HEK293 (cell line): Measurements from ENCODE around the gene IDH3A.

Experiments used
- BCL11A ChIP-seq: fragments of 450-650 bp; formaldehyde crosslinking; IDR thresholded peaks from 2 replicates; pipeline ENCODE4 v1.5.1; 2016; ENCODE audit warnings: low read depth, missing biosample characterization, missing genetic modification characterization
- FEZF1 ChIP-seq: fragments of 450-650 bp; formaldehyde crosslinking; IDR thresholded peaks from 2 replicates; pipeline ENCODE4 v1.5.1; 2016; ENCODE audit warnings: missing biosample characterization, missing genetic modification characterization
- GFI1B ChIP-seq: fragments of 450-650 bp; formaldehyde crosslinking; IDR thresholded peaks from 2 replicates; pipeline ENCODE4 v1.5.1; 2016; ENCODE audit warnings: missing biosample characterization, missing genetic modification characterization
- INSM2 ChIP-seq: fragments of 450-650 bp; formaldehyde crosslinking; IDR thresholded peaks from 2 replicates; pipeline ENCODE4 v1.5.1; 2016; ENCODE audit warnings: missing biosample characterization, missing genetic modification characterization
- KLF16 ChIP-seq: fragments of 450-650 bp; formaldehyde crosslinking; IDR thresholded peaks from 2 replicates; pipeline ENCODE4 v1.5.1; 2017; ENCODE audit warnings: missing biosample characterization, missing genetic modification characterization
- PRDM6 ChIP-seq: fragments of 450-650 bp; formaldehyde crosslinking; IDR thresholded peaks from 2 replicates; pipeline ENCODE4 v1.5.1; 2017; ENCODE audit warnings: missing biosample characterization, missing genetic modification characterization
- REPIN1 ChIP-seq: fragments of 450-650 bp; formaldehyde crosslinking; IDR thresholded peaks from 2 replicates; pipeline ENCODE4 v1.5.1; 2017; ENCODE audit warnings: missing biosample characterization, missing genetic modification characterization, low read depth
- SP2 ChIP-seq: fragments of 450-650 bp; formaldehyde crosslinking; IDR thresholded peaks from 2 replicates; pipeline ENCODE4 v1.5.1; 2016; ENCODE audit warnings: missing biosample characterization, missing genetic modification characterization
- YY1 ChIP-seq: fragments of 450-650 bp; formaldehyde crosslinking; IDR thresholded peaks from 2 replicates; pipeline ENCODE4 v1.5.1; 2018; ENCODE audit warnings: missing biosample characterization, missing genetic modification characterization
- YY2 ChIP-seq: fragments of 450-650 bp; formaldehyde crosslinking; IDR thresholded peaks from 2 replicates; pipeline ENCODE4 v1.5.1; 2016; ENCODE audit warnings: missing biosample characterization, missing genetic modification characterization
- ZBTB7A ChIP-seq: fragments of 450-650 bp; formaldehyde crosslinking; IDR thresholded peaks from 2 replicates; pipeline ENCODE4 v1.5.1; 2016; ENCODE audit warnings: low read depth, missing biosample characterization, missing genetic modification characterization
- ZEB2 ChIP-seq: fragments of 450-650 bp; formaldehyde crosslinking; IDR thresholded peaks from 2 replicates; pipeline ENCODE4 v1.5.1; 2016; ENCODE audit warnings: missing biosample characterization, missing genetic modification characterization
- ZFP69B ChIP-seq: fragments of 450-650 bp; formaldehyde crosslinking; IDR thresholded peaks from 2 replicates; pipeline ENCODE4 v1.5.1; 2016; ENCODE audit warnings: missing biosample characterization, missing genetic modification characterization
- ZNF112 ChIP-seq: fragments of 450-650 bp; formaldehyde crosslinking; IDR thresholded peaks from 2 replicates; pipeline ENCODE4 v1.5.0; 2017; ENCODE audit warnings: missing biosample characterization, missing genetic modification characterization
- ZNF16 ChIP-seq: fragments of 450-650 bp; formaldehyde crosslinking; IDR thresholded peaks from 2 replicates; pipeline ENCODE4 v1.5.1; 2016; ENCODE audit warnings: low read depth, missing biosample characterization, missing genetic modification characterization
- ZNF202 ChIP-seq: fragments of 450-650 bp; formaldehyde crosslinking; IDR thresholded peaks from 2 replicates; pipeline ENCODE4 v1.5.1; 2016; ENCODE audit warnings: missing biosample characterization, missing genetic modification characterization, borderline replicate concordance
- ZNF24 ChIP-seq: fragments of 450-650 bp; formaldehyde crosslinking; IDR thresholded peaks from 2 replicates; pipeline ENCODE4 v1.5.1; 2016; ENCODE audit warnings: missing biosample characterization, missing genetic modification characterization
- ZNF26 ChIP-seq: fragments of 450-650 bp; formaldehyde crosslinking; IDR thresholded peaks from 2 replicates; pipeline ENCODE4 v1.5.1; 2016; ENCODE audit warnings: missing biosample characterization, missing genetic modification characterization
- ZNF391 ChIP-seq: fragments of 450-650 bp; formaldehyde crosslinking; IDR thresholded peaks from 2 replicates; pipeline ENCODE4 v1.5.1; 2016; ENCODE audit warnings: low read depth, missing biosample characterization, missing genetic modification characterization, borderline replicate concordance
- ZNF398 ChIP-seq: fragments of 450-650 bp; formaldehyde crosslinking; IDR thresholded peaks from 2 replicates; pipeline ENCODE4 v1.5.1; 2017; ENCODE audit warnings: missing biosample characterization, missing genetic modification characterization
- ZNF513 ChIP-seq: fragments of 450-650 bp; IDR thresholded peaks from 2 replicates; pipeline ENCODE4 v1.5.1; 2018; ENCODE audit warnings: missing biosample characterization, missing genetic modification characterization
- ZNF518A ChIP-seq: fragments of 450-650 bp; formaldehyde crosslinking; conservative IDR thresholded peaks from 2 replicates; pipeline ENCODE4 v1.5.1; 2016; ENCODE audit warnings: low read depth, missing biosample characterization, missing genetic modification characterization
- ZNF600 ChIP-seq: fragments of 450-650 bp; formaldehyde crosslinking; IDR thresholded peaks from 2 replicates; pipeline ENCODE4 v1.5.1; 2016; ENCODE audit warnings: missing biosample characterization, missing genetic modification characterization
- ZNF624 ChIP-seq: fragments of 450-650 bp; formaldehyde crosslinking; IDR thresholded peaks from 2 replicates; pipeline ENCODE4 v1.5.1; 2017; ENCODE audit warnings: missing biosample characterization, missing genetic modification characterization
- ZNF843 ChIP-seq: fragments of 450-650 bp; formaldehyde crosslinking; IDR thresholded peaks from 2 replicates; pipeline ENCODE4 v1.5.1; 2016; ENCODE audit warnings: missing biosample characterization, missing genetic modification characterization
- ZSCAN23 ChIP-seq: fragments of 450-650 bp; formaldehyde crosslinking; IDR thresholded peaks from 2 replicates; pipeline ENCODE4 v1.5.1; 2016; ENCODE audit warnings: missing biosample characterization, missing genetic modification characterization

Gene IDH3A

GRCh38 chr15:78212546-78213424 is 63.6 kb downstream of the IDH3A start (continued):
- TF ChIP-seq ZBTB7A (tag by site-specific recombination) = no peak
- TF ChIP-seq ZNF600 (tag by site-specific recombination) = peak; percentile 98
- peak; percentile 21; the same call in 1 of the 2 replicates for TF ChIP-seq ZNF391 (tag by site-specific recombination)
- TF ChIP-seq ZNF518A = no peak
- TF ChIP-seq ZEB2 (tag by site-specific recombination) = peak; percentile 96
- TF ChIP-seq ZNF513 = no peak
- peak; percentile 82 for TF ChIP-seq KLF16 (tag by site-specific recombination)
- TF ChIP-seq ZNF26 (tag by site-specific recombination) = no peak
- TF ChIP-seq ZNF624 (tag by site-specific recombination) = no peak
- no peak for TF ChIP-seq GFI1B (tag by site-specific recombination)
- TF ChIP-seq YY1 (tag by site-specific recombination) = peak; percentile 66; the same call in 1 of the 2 replicates
- TF ChIP-seq ZNF398 = peak; percentile 90
- TF ChIP-seq ZNF843 (tag by site-specific recombination) = peak; percentile 74
- peak; percentile 58; the same call in 1 of the 2 replicates for TF ChIP-seq FEZF1 (tag by site-specific recombination)
- TF ChIP-seq INSM2 (tag by site-specific recombination) = peak; percentile 52; the same call in 1 of the 2 replicates
- TF ChIP-seq ZNF16 (tag by site-specific recombination) = no peak
- TF ChIP-seq ZFP69B (tag by site-specific recombination) = peak; percentile 74
- no peak for TF ChIP-seq REPIN1 (tag by site-specific recombination)
- no peak for TF ChIP-seq ZNF202
- peak; percentile 85; the same call in 1 of the 2 replicates for TF ChIP-seq ZNF24 (tag by site-specific recombination)
- TF ChIP-seq ZSCAN23 = peak; percentile 42; the same call in 1 of the 2 replicates
- TF ChIP-seq SP2 = peak; percentile 57
- TF ChIP-seq YY2 (tag by site-specific recombination) = 0 out of 2 replicates have a peak, but pooled peaks have one; percentile 14
- TF ChIP-seq BCL11A = peak; percentile 78
- TF ChIP-seq PRDM6 (tag by site-specific recombination) = no peak
- no peak for TF ChIP-seq ZNF112 (tag by site-specific recombination)
